GM19351 (cell line): ENCODE results near the gene PLAAT3.
A peak's percentile ranks its signal among the peaks of the same experiment; 100 is the strongest.
"Not testable (repeated sequence)": the region's sequence is repeated elsewhere in the genome, so short reads cannot be mapped to it uniquely, and the experiment has no call there.

Source experiments
- ATAC-seq: cut with Tn5 transposase; IDR thresholded peaks from one replicate; pipeline ENCODE4 v1.9.1; 2021; ENCODE audit warnings: mild to moderate bottlenecking, moderate library complexity; ENCODE audit not compliant: unreplicated experiment

Gene PLAAT3

DNA sequence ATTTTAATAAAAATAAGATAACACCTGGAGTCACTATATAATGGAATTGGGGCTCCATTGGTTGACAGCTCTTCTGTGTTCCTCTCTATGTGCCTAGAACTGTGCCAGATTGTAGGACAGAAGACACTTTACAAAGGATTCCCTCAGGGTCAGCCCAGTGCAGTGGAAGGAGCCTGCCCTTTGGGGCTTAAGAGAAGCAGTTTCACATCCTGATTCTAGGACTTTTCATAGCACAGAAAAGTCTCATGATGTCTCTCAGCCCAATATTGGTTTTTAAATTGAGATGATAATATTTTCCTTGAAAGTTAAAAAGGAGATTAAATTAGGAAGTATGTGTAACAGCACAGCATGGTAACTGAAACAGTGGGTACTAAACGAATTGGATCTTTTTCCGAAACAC, 70.5 kb downstream of the PLAAT3 start:
- ATAC-seq: no peak

GRCh38 chr11:63542506-63542905, 71.7 kb downstream of the PLAAT3 start:
- not testable (repeated sequence) for ATAC-seq

DNA sequence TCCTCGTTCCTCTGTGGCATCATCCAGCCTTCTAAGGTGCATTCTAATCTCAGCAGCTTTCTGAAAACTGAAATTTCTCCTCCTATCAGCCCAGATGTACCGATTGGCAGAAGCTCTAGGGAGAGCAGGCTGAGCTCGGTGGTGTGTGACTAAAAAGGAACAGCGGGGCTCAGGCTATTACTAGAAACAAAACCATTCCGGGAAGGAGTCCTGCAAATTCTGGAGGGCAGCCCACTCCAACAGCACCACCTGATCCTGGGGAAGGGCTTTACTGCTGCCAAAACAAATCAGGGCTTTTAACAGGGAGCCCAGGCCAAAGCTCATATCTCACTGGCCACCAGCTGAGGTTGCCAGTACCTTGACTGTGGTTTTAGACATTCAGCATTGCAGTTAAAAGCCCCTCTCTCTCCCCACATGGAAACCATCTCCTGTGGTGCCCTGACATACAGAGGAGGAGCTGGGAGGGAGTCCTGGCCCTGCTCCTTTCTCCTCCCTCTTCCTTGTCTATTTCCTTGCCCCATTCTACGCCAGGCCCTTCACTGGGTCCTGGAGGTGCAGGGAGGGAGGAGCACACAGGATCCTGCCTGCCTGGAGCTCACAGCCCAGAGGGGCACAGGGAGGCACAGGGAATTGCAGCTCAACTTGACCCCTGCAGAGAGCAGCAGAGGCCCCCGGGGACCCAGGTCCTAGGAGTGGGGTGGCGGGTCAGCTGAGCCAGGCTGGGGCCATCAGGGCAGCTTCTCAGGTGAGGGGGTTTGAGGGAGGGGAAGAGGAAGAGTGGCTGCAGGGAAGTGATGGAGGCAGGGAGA, 76.7 kb downstream of the PLAAT3 start:
- no peak for ATAC-seq

GRCh38 chr11:63536669-63537292, 77.5 kb downstream of the PLAAT3 start, which contains the start of gene PLAAT4:
TSS of gene PLAAT4 (plus strand) at chr11:63536808. CDS start at chr11:63536869, 61 bp downstream.
- ATAC-seq: peak; percentile 38

- no peak for ATAC-seq
These were observed 78.5 kb downstream of the PLAAT3 start for GRCh38 chr11:63535734-63536133.

GRCh38 chr11:63534895-63535461, 79.3 kb downstream of the PLAAT3 start:
- peak; percentile 54 for ATAC-seq

DNA sequence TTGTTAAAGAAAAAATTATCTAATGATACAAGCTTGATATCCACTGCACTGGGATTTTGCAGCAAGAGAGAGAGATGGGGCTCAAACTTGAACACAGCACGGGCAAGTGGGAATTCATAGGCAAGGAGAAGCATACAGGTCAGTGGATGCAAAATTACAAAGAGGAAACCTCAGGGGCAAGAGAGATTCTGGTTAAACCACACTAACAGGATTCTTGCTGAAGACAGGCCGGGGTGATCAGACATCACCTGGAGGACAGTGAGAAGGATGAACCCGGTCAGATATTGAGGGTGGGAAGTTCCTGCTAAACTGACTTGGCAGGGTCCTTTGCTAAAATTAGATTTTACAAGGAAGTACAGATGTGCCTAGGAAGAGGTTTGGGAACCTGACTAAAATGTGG, 80.2 kb downstream of the PLAAT3 start:
- no peak for ATAC-seq

GRCh38 chr11:63532799-63533475, 81.3 kb downstream of the PLAAT3 start:
- ATAC-seq: no peak

GRCh38 chr11:63532117-63532516, 82.1 kb downstream of the PLAAT3 start:
- no peak for ATAC-seq

GRCh38 chr11:63531074-63531792, 83.0 kb downstream of the PLAAT3 start:
- ATAC-seq: peak; percentile 87

GRCh38 chr11:63530021-63530420, 84.2 kb downstream of the PLAAT3 start:
- ATAC-seq: no peak

GRCh38 chr11:63529373-63529772, 84.9 kb downstream of the PLAAT3 start:
- not testable (repeated sequence) for ATAC-seq

DNA sequence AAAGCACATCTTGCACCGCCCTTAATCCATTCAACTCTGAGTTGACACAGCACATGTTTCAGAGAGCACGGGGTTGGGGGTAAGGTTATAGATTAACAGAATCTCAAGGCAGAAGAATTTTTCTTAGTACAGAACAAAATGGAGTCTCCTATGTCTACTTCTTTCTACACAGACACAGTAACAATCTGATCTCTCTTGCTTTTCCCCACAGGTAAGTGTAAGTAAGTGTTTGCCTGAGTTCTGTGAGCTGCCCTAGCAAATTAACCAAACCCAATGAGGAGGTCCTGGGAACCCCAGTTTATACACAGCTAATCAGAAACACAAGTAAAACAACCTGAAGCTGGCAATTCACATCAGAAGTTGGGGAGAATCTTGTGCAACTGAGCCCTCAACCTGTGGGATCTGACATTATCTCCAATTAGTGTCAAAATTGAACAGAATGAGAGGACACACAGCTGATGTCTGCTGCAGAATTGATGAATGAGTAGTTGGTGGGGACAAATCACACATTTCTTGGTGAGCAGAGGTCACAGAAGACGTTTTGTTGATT, 85.4 kb downstream of the PLAAT3 start:
- ATAC-seq: not testable (repeated sequence)

- not testable (repeated sequence) for ATAC-seq
These were observed 86.1 kb downstream of the PLAAT3 start for GRCh38 chr11:63528156-63528555.

DNA sequence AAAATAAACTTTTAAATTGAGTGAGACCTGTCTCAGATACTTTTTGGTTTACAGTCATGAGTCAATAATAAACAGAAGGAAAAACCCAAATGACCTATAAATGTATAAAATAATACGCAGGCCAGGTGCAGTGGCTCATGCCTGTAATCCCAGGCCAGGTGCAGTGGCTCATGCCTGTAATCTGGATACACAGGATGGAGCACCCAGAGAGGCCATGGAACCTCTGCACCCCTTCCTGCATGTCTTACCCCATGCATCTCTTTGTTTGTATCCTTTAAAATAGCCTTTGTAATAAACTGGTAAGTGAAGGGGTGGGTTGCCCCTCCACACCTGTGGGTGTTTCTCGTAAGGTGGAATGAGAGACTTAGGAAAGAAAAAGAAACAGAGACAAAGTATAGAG, 86.6 kb downstream of the PLAAT3 start:
- no peak for ATAC-seq
